Smooth muscle cell (in vitro differentiated cells): Measurements from ENCODE around the gene PEX13. TPM values are rescaled to one million over a fixed set of nuclear protein-coding genes. Genes with fewer than 3 reads are reported as not detected.

Source experiments
- DNase-seq: peaks from one replicate; lab custom pipeline; 2025; ENCODE audit not compliant: unreplicated experiment; lab: John Stamatoyannopoulos, UW
- H2AFZ ChIP-seq: fragments of 200-600 bp; sonication (generic); 2 replicates; pipeline ENCODE4 v1.6.0; 2016; ENCODE audit warnings: antibody characterized with exemption, low read depth, mild to moderate bottlenecking
- H3F3A ChIP-seq: fragments of 200-600 bp; sonication (generic); 2 replicates; pipeline ENCODE4 v1.6.0; 2017; ENCODE audit warnings: antibody characterized with exemption, low read depth
- H3K27ac ChIP-seq: fragments of 200-600 bp; sonication (generic); 2 replicates; pipeline ENCODE4 v1.5.1; 2016; ENCODE audit warnings: low read depth, mild to moderate bottlenecking
- H3K27me3 ChIP-seq: fragments of 200-600 bp; sonication (generic); 2 replicates; pipeline ENCODE4 v1.6.1; 2016; ENCODE audit warnings: low read depth, mild to moderate bottlenecking
- H3K36me3 ChIP-seq: fragments of 200-600 bp; sonication (generic); 2 replicates; pipeline ENCODE4 v1.5.1; 2016; ENCODE audit warnings: low read depth
- H3K4me1 ChIP-seq: fragments of 200-600 bp; sonication (generic); 2 replicates; pipeline ENCODE4 v1.5.1; 2016; ENCODE audit warnings: low read depth
- H3K4me2 ChIP-seq: fragments of 200-600 bp; sonication (generic); 2 replicates; pipeline ENCODE4 v1.6.0; 2016; ENCODE audit warnings: mild to moderate bottlenecking
- H3K4me3 ChIP-seq: fragments of 200-600 bp; sonication (generic); 2 replicates; pipeline ENCODE4 v1.5.1; 2016; ENCODE audit warnings: mild to moderate bottlenecking
- H3K79me2 ChIP-seq: fragments of 200-600 bp; sonication (generic); 2 replicates; pipeline ENCODE4 v1.6.0; 2016; ENCODE audit warnings: low read depth, mild to moderate bottlenecking
- H3K9ac ChIP-seq: fragments of 200-600 bp; sonication (generic); 2 replicates; pipeline ENCODE4 v1.6.0; 2016; ENCODE audit warnings: low read depth
- H3K9me3 ChIP-seq: fragments of 200-600 bp; sonication (generic); replicated peaks from 2 replicates; pipeline ENCODE4 v1.5.1; 2016; ENCODE audit warnings: low read depth
- H4K20me1 ChIP-seq: fragments of 200-600 bp; sonication (generic); 2 replicates; pipeline ENCODE4 v1.6.0; 2016; ENCODE audit warnings: low read depth
- CTCF ChIP-seq: fragments of 200-600 bp; sonication (generic); IDR thresholded peaks from 2 replicates; pipeline ENCODE4 v1.5.1; 2017; ENCODE audit warnings: borderline replicate concordance, mild to moderate bottlenecking, antibody characterized with exemption; ENCODE audit not compliant: insufficient read depth, poor library complexity, severe bottlenecking
- WGBS: methylation state at CpG from one replicate; pipeline ENCODE4 v1.1.7; 2016; ENCODE audit warnings: low lambda C conversion rate; 5-methylcytosine and 5-hydroxymethylcytosine counted together
- polyA plus RNA-seq: library from polyadenylated mRNA; unstranded; fragments of >200 nt; fragmentation: Nextera tagmentation; extraction: Ambion mirVana; gene quantifications from 2 replicates; pipeline ENCODE4 v1.2.1, GENCODE V29; 2016
- total RNA-seq: library from RNA; depleted of rRNA; stranded (reverse); fragments of >200 nt; gene quantifications from 2 replicates; pipeline ENCODE4 v1.2.3, GENCODE V29; 2014

The PEX13 gene
- total and polyA plus RNA-seq, 2 experiments from 2014 or later, result 14.1 to 46.0 TPM

GRCh38 chr2:61044636-61045035, 27.1 kb downstream of the PEX13 start:
- WGBS, result 93% methylated on average over 4 of the region's 4 CpGs
- no peak for TF ChIP-seq CTCF
- no peaks in the 10 kb centered on the region for H3K27me3 ChIP-seq
- peaks cover 12% of the 10 kb centered on the region for H3K36me3 ChIP-seq
- no peaks in the 10 kb centered on the region for H3K4me1 ChIP-seq
- H4K20me1 ChIP-seq, result peaks cover 11% of the 10 kb centered on the region
- no peak overlapping the region for H3K4me3 ChIP-seq
- H3K79me2 ChIP-seq, result no peaks in the 10 kb centered on the region
- no peak overlapping the region for H2AFZ ChIP-seq
- H3K27ac ChIP-seq, result no peak overlapping the region
- DNase-seq, result no peak
- H3K9ac ChIP-seq, result no peak overlapping the region
- no peak overlapping the region for H3K4me2 ChIP-seq
- no peaks in the 10 kb centered on the region for H3K9me3 ChIP-seq
- no peaks in the 10 kb centered on the region for H3F3A ChIP-seq

- no peak overlapping the region for H2AFZ ChIP-seq
- peaks cover 12% of the 10 kb centered on the region for H3K36me3 ChIP-seq
- H3K4me3 ChIP-seq, result no peak overlapping the region
- no peak overlapping the region for H3K27ac ChIP-seq
- no peaks in the 10 kb centered on the region for H3K4me1 ChIP-seq
- H3F3A ChIP-seq, result no peaks in the 10 kb centered on the region
- no peaks in the 10 kb centered on the region for H3K27me3 ChIP-seq
- 93% methylated on average over 2 of the region's 2 CpGs for WGBS
- no peaks in the 10 kb centered on the region for H3K9me3 ChIP-seq
- DNase-seq, result no peak
- no peak for TF ChIP-seq CTCF
- H4K20me1 ChIP-seq, result peaks cover 11% of the 10 kb centered on the region
- no peaks in the 10 kb centered on the region for H3K79me2 ChIP-seq
- no peak overlapping the region for H3K4me2 ChIP-seq
- H3K9ac ChIP-seq, result no peak overlapping the region
These were observed 27.7 kb downstream of the PEX13 start for GRCh38 chr2:61045226-61045625.

- H3F3A ChIP-seq, result no peaks in the 10 kb centered on the region
- no peaks in the 10 kb centered on the region for H3K79me2 ChIP-seq
- no peak for DNase-seq
- peaks cover 11% of the 10 kb centered on the region for H4K20me1 ChIP-seq
- TF ChIP-seq CTCF, result no peak
- no peaks in the 10 kb centered on the region for H3K4me1 ChIP-seq
- no peak overlapping the region for H3K9ac ChIP-seq
- H3K9me3 ChIP-seq, result no peaks in the 10 kb centered on the region
- H3K27me3 ChIP-seq, result no peaks in the 10 kb centered on the region
- peaks cover 12% of the 10 kb centered on the region for H3K36me3 ChIP-seq
- H3K4me2 ChIP-seq, result no peak overlapping the region
- H3K27ac ChIP-seq, result no peak overlapping the region
- 79% methylated on average over 4 of the region's 4 CpGs for WGBS
- no peak overlapping the region for H3K4me3 ChIP-seq
- no peak overlapping the region for H2AFZ ChIP-seq
These were observed 28.5 kb downstream of the PEX13 start for GRCh38 chr2:61045999-61046398.

DNA sequence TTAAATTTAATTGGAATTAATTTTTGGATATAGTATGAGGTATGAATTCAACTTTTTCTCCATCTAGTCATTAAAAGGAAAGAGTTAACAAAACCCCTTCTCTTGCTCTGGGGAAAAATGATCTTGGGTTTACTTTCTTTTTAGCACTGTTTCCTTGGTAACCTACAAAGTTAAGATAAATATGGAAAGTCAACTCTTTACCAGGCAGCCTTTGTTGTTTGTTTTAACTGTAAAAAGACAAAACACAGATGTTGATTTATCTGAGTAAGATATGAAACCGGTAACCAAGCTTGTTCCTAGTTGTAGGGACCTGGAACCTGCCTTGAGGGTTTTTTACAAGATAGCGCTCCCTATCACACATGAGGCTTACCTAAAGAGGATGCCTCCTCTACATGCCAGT, 38.0 kb downstream of the PEX13 start:
- DNase-seq, result no peak
- H3K27ac ChIP-seq, result no peak overlapping the region

More for the DNA sequence above, 38.0 kb downstream of the PEX13 start:
- Histone ChIP-seq H3K27me3 (no peaks in the 10 kb centered on the region), H3K4me2 (no peak overlapping the region), H3K9me3 (no peaks in the 10 kb centered on the region), H3F3A (no peaks in the 10 kb centered on the region), H3K4me3 (no peak overlapping the region), H3K4me1 (no peaks in the 10 kb centered on the region), H4K20me1 (no peaks in the 10 kb centered on the region), H3K79me2 (no peaks in the 10 kb centered on the region), H3K36me3 (no peaks in the 10 kb centered on the region), H2AFZ (no peak overlapping the region), H3K9ac (no peak overlapping the region)
- WGBS, result 78% methylated on average over 2 of the region's 2 CpGs
- no peak for TF ChIP-seq CTCF
